LNCAP (cell line): ENCODE data around the gene SDK1.

Experiments
- CTCF ChIP-seq: fragments of 450-650 bp; IDR thresholded peaks from 2 replicates; pipeline ENCODE4 v1.5.1; 2017; ENCODE audit warnings: mild to moderate bottlenecking

The SDK1 gene

GRCh38 chr7:4241791-4242190 is 940.7 kb downstream of the SDK1 start:
- 0 out of 2 replicates have a peak, but pooled peaks have one; percentile 10 for TF ChIP-seq CTCF

GRCh38 chr7:4242706-4243105 is 941.7 kb downstream of the SDK1 start:
- TF ChIP-seq CTCF, result no peak

- no peak for TF ChIP-seq CTCF
Measured at GRCh38 chr7:4244041-4244440, 943.0 kb downstream of the SDK1 start.

GRCh38 chr7:4244635-4245034 is 943.6 kb downstream of the SDK1 start:
- no peak for TF ChIP-seq CTCF

GRCh38 chr7:4245135-4245865 is 944.2 kb downstream of the SDK1 start:
- no peak for TF ChIP-seq CTCF

GRCh38 chr7:4245866-4246470 is 944.9 kb downstream of the SDK1 start:
- TF ChIP-seq CTCF, result no peak

- no peak for TF ChIP-seq CTCF
Measured at GRCh38 chr7:4246536-4246935, 945.5 kb downstream of the SDK1 start.
